HG02973 (cell line): Measurements from ENCODE around the gene USP22.
"Not testable (repeated sequence)": the region's sequence is repeated elsewhere in the genome, so short reads cannot be mapped to it uniquely, and the experiment has no call there.

Experiments used
- ATAC-seq: cut with Tn5 transposase; IDR thresholded peaks from one replicate; pipeline ENCODE4 v1.9.1; 2021; ENCODE audit warnings: moderate library complexity; ENCODE audit not compliant: unreplicated experiment

Gene USP22

DNA sequence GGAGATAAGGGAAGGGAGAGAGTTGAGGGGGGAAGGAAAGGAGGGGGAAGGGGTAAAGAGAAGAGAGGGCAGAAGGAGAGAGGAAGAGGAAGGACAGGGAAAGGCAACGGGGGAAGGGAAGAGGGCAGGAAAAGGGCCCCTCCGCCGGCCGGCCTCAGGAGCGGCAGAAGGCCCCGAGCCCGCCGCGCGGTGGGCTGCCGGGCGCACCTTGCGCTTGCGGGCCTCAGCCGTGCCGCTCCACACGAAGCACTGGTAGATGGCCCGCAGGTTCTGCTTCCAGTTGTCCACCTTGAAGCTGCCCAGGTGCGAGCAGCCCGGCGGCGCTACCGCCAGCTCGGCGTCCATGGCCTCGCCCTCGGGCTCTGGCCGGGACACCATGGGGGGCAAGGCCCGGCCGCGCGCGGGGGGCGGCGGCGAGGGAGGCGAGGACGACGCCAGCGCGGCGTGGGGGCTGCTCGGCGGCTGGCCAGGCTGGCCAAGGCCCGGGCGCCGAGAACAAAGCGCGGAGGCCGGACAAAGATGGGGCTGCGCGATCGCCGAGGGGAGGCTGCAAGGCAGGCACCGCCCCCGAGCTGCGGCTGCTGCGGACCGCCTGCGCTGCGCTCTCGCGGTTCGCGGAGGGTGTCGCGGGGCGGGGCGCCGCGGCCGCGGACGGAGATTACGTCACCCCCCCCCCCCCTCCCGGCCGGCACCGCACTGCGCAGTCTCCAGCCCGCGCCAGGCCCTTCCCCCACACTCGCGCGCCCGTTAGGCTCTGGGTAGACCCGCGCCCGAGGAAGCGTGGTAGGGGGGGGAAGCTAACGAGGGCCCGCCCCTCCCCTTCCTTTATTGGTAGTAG lies at the start of gene USP22:
Gene USP22 (minus strand): TSS at position 554 of the 838 bp plus-strand sequence. CDS start 176 bp downstream, at position 378.
- peak; percentile 59 for ATAC-seq

DNA sequence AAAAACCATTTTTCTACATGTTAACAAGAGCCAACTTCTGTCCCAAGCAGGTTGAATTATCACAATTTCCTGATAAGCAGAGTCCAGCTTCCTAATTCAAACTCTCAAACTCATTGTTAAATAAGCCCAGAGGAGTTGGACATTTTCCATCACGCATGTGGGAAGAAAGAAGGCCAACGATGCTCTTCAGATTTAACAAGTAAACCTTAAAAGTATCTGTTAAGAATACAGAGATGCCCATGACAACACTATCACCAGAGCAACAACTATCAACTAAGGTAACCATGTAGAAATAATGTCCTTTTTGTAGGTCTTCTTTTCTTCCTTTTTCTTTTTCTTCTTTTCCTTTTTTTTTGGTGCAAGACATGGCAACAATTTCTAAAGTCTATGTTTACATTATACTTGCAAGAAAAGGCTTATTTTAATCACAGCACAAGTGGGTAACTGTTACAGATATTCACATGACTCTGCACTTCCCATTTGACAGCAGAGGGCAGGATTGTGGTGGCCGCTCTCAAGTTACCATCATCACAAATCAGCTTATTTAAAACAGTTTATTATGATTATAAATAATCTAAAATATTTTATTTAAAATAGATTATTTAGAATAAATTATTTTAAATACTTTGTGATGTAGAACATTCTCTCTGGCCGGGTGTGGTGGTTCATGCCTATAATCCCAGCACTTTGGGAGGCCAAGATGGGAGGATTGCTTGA lies 48.2 kb upstream of the USP22 start:
- ATAC-seq = no peak

GRCh38 chr17:21089933-21090901 lies 47.4 kb upstream of the USP22 start:
- ATAC-seq = no peak

- ATAC-seq = no peak
Measured at GRCh38 chr17:21089145-21089544, 46.3 kb upstream of the USP22 start.

GRCh38 chr17:21085707-21086106 lies 42.9 kb upstream of the USP22 start:
- ATAC-seq = no peak

- not testable (repeated sequence) for ATAC-seq
Measured at GRCh38 chr17:21085280-21085679, 42.5 kb upstream of the USP22 start.

GRCh38 chr17:21082001-21082436 lies 39.2 kb upstream of the USP22 start:
- ATAC-seq = no peak

GRCh38 chr17:21079196-21079595 lies 36.4 kb upstream of the USP22 start:
- ATAC-seq = no peak

DNA sequence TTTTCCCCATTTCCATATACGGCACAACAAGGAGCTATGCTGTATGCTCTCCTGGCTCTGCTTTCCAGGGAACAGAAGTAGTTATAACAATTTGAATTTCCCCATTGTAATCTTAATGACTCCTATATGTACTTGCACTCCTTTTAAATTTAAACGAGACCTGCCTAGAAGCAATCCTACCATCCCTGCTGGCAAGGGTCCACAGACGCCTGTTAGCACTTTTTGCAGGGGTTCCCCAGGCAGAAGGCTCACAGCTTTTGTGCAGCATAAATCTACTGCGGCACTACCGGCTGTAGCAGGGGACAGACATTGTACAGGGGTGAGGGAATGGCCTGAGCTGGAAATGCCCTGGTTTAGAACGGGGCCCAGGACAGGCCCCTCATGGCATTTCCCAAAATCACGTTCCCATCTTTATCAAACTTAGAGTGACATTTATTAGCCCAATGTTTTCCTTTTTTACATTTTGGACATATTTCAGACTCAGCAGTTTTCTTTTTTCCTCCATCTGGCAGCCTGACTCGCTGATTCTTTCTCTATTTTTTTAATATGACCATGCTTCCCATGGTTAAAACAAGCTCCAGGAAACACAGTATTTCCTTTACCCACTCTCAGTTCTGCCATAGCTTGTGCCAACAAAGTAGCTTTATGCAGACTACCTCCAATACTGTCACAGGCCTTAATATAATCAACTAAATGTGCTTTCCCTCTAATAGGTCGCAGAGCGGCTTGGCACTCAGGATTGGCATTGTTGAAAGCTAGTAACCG lies 35.4 kb upstream of the USP22 start:
- no peak for ATAC-seq

- ATAC-seq = no peak
Measured at GRCh38 chr17:21077281-21077680, 34.5 kb upstream of the USP22 start.

GRCh38 chr17:21076242-21076641 lies 33.4 kb upstream of the USP22 start:
- ATAC-seq = no peak

DNA sequence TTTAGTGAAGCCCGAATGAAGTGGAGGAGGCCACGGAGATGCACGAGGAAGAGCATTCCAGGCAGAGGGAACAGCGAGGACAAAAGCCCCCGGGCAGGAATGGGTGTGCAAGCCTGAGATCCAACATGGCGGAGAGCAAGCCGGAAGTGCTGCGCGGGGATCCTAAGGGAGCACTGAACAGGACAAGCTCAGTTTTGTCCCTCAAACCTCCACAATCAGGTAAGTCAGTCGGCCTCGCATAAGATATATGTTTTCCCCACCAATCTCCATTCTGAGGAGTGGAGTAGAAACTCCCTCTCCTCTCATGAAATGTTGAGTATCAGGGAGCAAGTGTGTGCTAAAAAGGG lies 32.9 kb upstream of the USP22 start:
- no peak for ATAC-seq

DNA sequence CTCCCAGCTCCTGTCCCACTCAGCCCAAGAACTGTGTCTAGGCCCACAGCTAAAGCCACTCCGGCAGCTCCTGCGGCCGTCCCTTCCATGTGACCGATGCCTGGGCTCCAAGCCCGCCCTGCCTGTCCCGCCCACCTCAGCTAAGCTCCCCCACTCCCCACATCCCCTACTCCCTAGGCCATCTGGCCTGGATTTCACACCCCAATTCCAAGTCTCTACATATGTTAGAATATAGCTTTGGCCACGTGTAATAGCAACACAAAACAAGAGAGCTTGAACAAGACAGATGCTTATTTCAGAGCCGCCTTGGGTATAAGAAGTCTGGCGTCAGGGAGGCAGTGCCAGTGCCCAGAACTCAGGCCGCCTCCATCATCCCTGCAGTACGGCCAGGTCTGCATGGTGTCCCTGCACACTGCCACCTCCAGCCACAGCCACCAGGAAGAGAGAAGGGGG lies 30.0 kb upstream of the USP22 start:
- no peak for ATAC-seq

DNA sequence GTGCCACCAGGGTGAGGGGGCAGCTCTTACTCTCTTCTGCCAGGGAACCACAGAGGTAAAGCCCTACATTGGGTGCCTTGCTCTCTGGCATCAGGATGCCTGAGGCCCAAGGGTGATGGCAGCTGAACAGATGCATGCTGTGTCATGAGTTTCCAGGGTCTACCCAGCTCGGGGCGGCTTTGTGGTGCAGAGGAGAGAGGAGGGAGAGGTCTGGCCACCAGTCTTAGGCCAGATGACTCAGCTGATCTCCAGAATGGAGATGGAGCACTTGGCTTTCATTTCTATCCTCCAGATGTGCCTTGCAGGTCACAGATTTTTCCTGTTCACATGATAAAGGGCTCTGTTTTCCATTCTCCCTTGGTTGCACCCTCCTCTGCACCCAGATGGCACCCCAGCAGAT lies 23.6 kb upstream of the USP22 start:
- ATAC-seq = no peak

GRCh38 chr17:21061971-21062526 lies 19.2 kb upstream of the USP22 start:
- no peak for ATAC-seq

GRCh38 chr17:21061158-21061835 lies 18.5 kb upstream of the USP22 start:
- no peak for ATAC-seq

DNA sequence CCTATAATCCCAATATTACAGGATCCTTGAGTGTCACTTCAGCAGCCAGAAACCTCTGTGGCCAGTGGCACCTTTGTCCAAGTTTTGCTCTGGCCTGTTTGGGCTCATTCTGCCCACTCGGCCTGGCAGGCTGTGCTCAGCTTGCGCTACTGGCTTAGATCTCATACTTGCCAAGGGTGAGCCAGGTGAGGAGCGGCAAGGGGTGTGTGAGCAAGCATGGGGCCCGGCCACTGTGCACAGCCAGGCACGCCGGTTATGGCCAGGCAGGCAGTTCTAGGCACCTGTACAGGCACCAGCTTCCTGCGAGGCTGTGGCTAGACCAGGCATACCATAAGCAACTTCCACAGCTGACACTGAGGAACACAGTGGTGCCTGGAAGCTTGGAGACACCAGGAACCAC lies 16.9 kb upstream of the USP22 start:
- ATAC-seq = no peak

DNA sequence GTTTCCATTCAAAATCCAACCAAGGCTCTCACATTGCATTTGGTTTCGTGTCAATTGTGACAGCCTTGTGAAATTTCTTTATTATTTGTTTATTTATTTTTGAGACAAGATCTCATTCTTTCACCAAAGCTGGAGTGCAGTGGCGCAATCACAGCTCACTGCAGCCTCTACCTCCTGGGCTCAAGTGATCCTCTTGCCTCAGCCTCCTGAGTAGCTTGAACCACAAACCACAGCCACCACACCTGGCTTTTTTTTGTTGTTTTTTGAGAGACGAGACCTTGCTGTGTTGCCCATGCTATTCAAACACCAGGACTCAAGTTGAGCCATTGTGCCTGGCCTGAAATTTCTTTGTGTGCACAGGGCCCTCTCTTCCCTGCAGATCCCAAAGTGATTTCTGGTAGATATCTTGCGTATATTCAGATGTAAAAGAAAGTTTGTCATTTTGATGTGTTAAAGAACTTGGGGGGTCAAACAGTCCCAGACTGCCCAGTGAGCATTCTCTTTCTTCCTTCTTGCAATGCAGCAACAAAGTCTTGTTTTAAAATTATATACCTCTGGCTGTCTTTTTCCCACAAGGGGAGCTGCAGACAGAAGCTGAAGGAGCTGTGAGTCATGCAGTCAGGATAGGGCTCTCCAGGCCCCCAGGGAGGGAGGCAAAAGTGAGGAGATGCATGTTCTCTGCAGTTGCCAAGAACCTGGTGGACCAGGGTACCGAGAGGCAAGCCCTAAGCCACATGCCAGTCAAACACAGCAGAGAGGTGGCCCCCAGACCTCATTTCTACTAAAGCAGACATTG lies 15.5 kb upstream of the USP22 start:
- no peak for ATAC-seq

DNA sequence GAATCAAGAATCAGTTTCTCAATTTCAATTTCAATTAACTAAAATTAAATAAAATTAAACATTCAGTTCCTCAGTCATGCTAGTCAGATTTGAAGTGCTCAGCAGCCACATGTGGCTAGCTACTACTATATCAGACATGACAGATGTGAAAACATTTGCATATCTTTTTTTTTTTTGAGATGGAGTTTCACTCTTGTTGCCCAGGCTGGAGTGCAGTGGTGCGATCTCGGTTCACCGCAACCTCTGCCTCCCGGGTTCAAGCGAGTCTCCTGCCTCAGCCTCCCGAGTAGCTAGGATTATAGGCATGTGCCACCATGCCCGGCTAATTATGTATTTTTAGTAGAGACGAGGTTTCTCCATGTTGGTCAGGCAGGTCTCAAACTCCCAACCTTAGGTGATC lies 10.2 kb upstream of the USP22 start:
- ATAC-seq = peak; percentile 48
